ENCODE measurements around the gene VENTX. TPM values are rescaled to one million over a fixed set of nuclear protein-coding genes. Genes with fewer than 3 reads are reported as not detected.

VENTX gene
- total and polyA plus RNA-seq, 2 of the 4 experiments (the other 2 are of a cell fraction) = not detected

DNA sequence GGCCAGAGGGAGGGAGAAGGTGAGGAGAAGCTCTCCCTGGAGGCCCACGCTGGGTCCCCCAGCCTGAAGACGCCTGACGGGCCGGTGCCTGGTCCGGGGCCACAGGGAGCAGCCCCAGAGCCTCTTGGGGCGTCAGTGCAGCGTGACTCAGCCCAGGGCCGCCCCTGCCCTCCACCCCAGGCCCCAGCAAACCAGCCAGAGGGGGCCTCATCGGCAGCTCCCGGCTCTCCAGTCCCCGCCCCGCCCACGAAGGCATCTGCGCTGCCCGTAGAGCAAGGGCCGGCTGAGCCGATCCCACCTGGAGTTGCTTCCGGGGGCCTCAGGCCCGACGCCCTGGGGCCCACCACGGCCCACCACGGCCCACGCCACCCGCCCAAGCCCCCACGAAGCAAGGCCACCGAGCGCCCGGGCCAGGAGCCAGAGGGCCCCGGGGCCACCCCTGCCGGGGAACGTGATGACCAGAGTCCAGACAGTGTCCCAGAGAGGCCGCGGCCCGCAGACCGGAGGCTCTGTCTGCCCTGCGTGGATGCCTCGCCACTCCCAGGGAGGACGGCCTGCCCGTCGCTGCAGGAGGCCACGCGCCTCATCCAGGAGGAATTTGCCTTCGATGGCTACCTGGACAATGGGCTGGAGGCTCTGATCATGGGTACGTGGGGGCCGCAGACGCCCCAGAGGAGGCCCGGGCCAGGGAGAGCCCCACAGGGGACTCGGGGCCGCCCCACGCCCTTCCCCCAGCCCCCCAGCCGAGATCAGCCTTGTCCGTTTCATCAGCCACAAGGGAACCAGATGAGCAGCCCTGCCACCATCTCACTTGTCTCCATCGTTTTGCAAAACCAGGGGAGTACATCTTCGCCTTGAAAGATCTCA is 38.8 kb upstream of the VENTX start (continued):
- no peak for TF ChIP-seq RCOR1 (IDR thresholded peaks at IDR 0.05; ENCODE audit: insufficient replicate concordance, low read length)

DNA sequence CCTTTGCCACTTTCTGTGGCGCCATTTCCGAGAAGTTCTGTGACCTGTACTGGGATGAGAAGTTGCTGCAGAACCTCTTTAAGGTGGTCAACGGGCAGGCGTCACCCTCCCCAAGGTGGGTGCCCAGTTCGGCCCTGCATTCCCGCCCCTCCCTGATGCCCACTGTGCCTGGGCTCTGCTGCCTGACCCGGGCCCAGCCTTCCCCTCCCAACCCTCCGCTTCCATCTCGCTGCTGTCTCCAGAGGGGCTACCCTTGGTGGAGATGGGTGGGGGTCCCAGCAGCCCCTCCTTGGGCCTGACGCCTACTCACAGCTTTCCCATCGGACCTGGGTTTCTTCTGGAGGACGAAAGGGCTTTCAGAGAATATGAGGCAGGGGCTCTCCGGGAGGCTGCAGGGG is 38.2 kb upstream of the VENTX start:
- Histone ChIP-seq H3K79me1 (ENCODE audit: low read depth in 1 of 2, low read length in 2 of 2) (no peaks in the 10 kb centered on the region), H3K36me3 (ENCODE audit: control insufficient read depth, insufficient read depth, low read length) (no peaks in the 10 kb centered on the region), H3K9me1 (ENCODE audit: insufficient read depth, low read length) (no peaks in the 10 kb centered on the region), H2AFZ (replicated peaks; ENCODE audit: low read length, poor library complexity) (no peak overlapping the region), H3K4me2 (ENCODE audit: low read depth, low read length) (no peak overlapping the region), H2BK5ac (ENCODE audit: low read depth, low read length, poor library complexity, severe bottlenecking) (no peak overlapping the region), H3K23ac (ENCODE audit: low read depth, low read length) (no peak overlapping the region), H4K20me1 (ENCODE audit: insufficient read depth, low read length) (no peaks in the 10 kb centered on the region), H3K9me3 (ENCODE audit: control insufficient read depth, insufficient read depth, low read length) (no peaks in the 10 kb centered on the region), H2BK20ac (ENCODE audit: low read depth, low read length) (no peak overlapping the region), H3K27ac (ENCODE audit: insufficient read depth, low read length) (no peak overlapping the region), H3K18ac (ENCODE audit: low read depth, low read length) (no peak overlapping the region), H3K14ac (replicated peaks; ENCODE audit: low read depth, low read length) (no peak overlapping the region), H4K8ac (ENCODE audit: low read depth in 2 of 2, low read length in 2 of 2) (no peak overlapping the region), H3K4me3 (ENCODE audit: insufficient read depth, low read depth, low read length) (no peak overlapping the region), H4K91ac (ENCODE audit: insufficient read depth, low read depth, low read length) (no peak overlapping the region), H3K9ac (ENCODE audit: low read depth, low read length) (no peak overlapping the region), H2BK15ac (ENCODE audit: low read depth, low read length) (no peak overlapping the region), H2BK120ac (ENCODE audit: low read depth, low read length) (no peak overlapping the region), H3K27me3 (ENCODE audit: control insufficient read depth, insufficient read depth, low read length) (no peaks in the 10 kb centered on the region), H2AK5ac (ENCODE audit: low read depth, low read length) (no peak overlapping the region), H3K4ac (ENCODE audit: low read depth, low read length) (no peak overlapping the region), H4K5ac (ENCODE audit: low read depth, low read length) (no peak overlapping the region), H3K4me1 (ENCODE audit: control insufficient read depth, insufficient read depth, low read length) (no peaks in the 10 kb centered on the region), H2AK9ac (replicated peaks; ENCODE audit: low read depth, low read length, poor library complexity) (no peak overlapping the region), H3K56ac (ENCODE audit: extremely low read depth, insufficient read depth, low read length) (no peak overlapping the region)
- ChIA-PET POLR2A (ENCODE audit: unreplicated experiment) (no interaction called here), CTCF (no interaction called here)
- ATAC-seq (ENCODE audit: low read depth) (no peak), DNase-seq (no peak)
- BruUV-seq (replicated peaks) = no TSS peak
- WGBS, 2 experiments (ENCODE audit: extremely low coverage in 2 of 2, insufficient read length in 1 of 2) = 57% methylated on average over 2 of the region's 13 CpGs; no CpG with 5 or more reads in 1 of the 2 experiments
- TF ChIP-seq RCOR1 (IDR thresholded peaks at IDR 0.05; ENCODE audit: insufficient replicate concordance, low read length) = no peak
- no peak for TF ChIP-seq CTCF (conservative IDR thresholded peaks at IDR 0.05; ENCODE audit: low read depth, low read length)
- TF ChIP-seq CHD1 (IDR thresholded peaks at IDR 0.05; ENCODE audit: low read depth, low read length) = no peak
- TF ChIP-seq MXI1 (IDR thresholded peaks at IDR 0.05; ENCODE audit: borderline replicate concordance, low read depth, low read length) = no peak
- TF ChIP-seq, protein P1, sequence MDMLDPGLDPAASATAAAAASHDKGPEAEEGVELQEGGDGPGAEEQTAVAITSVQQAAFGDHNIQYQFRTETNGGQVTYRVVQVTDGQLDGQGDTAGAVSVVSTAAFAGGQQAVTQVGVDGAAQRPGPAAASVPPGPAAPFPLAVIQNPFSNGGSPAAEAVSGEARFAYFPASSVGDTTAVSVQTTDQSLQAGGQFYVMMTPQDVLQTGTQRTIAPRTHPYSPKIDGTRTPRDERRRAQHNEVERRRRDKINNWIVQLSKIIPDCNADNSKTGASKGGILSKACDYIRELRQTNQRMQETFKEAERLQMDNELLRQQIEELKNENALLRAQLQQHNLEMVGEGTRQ (IDR thresholded peaks at IDR 0.05; ENCODE audit: low read depth, low read length) = no peak
- no peak for TF ChIP-seq POLR2A (IDR thresholded peaks at IDR 0.05; ENCODE audit: low read depth, low read length)
- no peak for TF ChIP-seq CEBPB (IDR thresholded peaks at IDR 0.05; ENCODE audit: low read depth, low read length)
- no peak for TF ChIP-seq SMC3 (IDR thresholded peaks at IDR 0.05; ENCODE audit: low read depth, low read length)
- TF ChIP-seq FOS (IDR thresholded peaks at IDR 0.05; ENCODE audit: low read depth, low read length) = no peak
- TF ChIP-seq ELK1 (IDR thresholded peaks at IDR 0.05; ENCODE audit: borderline replicate concordance, low read depth, low read length) = no peak
- TF ChIP-seq RAD21 (IDR thresholded peaks at IDR 0.05; ENCODE audit: low read length) = no peak
- dilution Hi-C loops (cut with HindIII; ENCODE audit: low sequenced_read_pairs, unreplicated experiment) = no loop called here
- in situ Hi-C loops (cut with MboI; ENCODE audit: low sequenced_read_pairs) = no loop called here
- intact Hi-C loops (cut with micrococcal nuclease) = no loop called here
